ENCODE measurements around the gene TPM4. TPM values are rescaled to one million over a fixed set of nuclear protein-coding genes. Genes with fewer than 3 reads are reported as not detected.

The TPM4 gene
- total RNA-seq, 1 experiment from 2014 or later, result 76.7 TPM

- Histone ChIP-seq H3K9me3 (ENCODE audit: low read length) (no peaks in the 10 kb centered on the region), H3K36me3 (ENCODE audit: insufficient read depth, low read length) (no peaks in the 10 kb centered on the region), H3K27ac (ENCODE audit: low read length) (no peak overlapping the region), H3K79me2 (ENCODE audit: low read length) (no peaks in the 10 kb centered on the region), H3K9me2 (replicated peaks; ENCODE audit: insufficient read depth, low read length) (no peaks in the 10 kb centered on the region), H3K27me3 (ENCODE audit: low read length) (no peaks in the 10 kb centered on the region), H3K4me1 (ENCODE audit: low read length) (peaks cover 2% of the 10 kb centered on the region), H4K20me1 (ENCODE audit: insufficient read depth, low read depth, low read length) (no peaks in the 10 kb centered on the region), H3K9ac (ENCODE audit: low read length) (no peak overlapping the region), H3K4me3 (ENCODE audit: low read length) (no peak overlapping the region), H3K4me2 (ENCODE audit: low read depth, low read length, poor library complexity, severe bottlenecking) (no peak overlapping the region), H2AFZ (ENCODE audit: low read length) (no peak overlapping the region)
- DNase-seq, result no peak
Measured at GRCh38 chr19:16039081-16039480, 37.2 kb upstream of the TPM4 start.

- Histone ChIP-seq H3K9me2 (replicated peaks; ENCODE audit: insufficient read depth, low read length) (no peaks in the 10 kb centered on the region), H3K9me3 (ENCODE audit: low read length) (no peaks in the 10 kb centered on the region), H3K79me2 (ENCODE audit: low read length) (no peaks in the 10 kb centered on the region), H3K4me2 (ENCODE audit: low read depth, low read length, poor library complexity, severe bottlenecking) (no peak overlapping the region), H3K27me3 (ENCODE audit: low read length) (no peaks in the 10 kb centered on the region), H2AFZ (ENCODE audit: low read length) (no peak overlapping the region), H4K20me1 (ENCODE audit: insufficient read depth, low read depth, low read length) (no peaks in the 10 kb centered on the region), H3K27ac (ENCODE audit: low read length) (no peak overlapping the region), H3K36me3 (ENCODE audit: insufficient read depth, low read length) (no peaks in the 10 kb centered on the region), H3K9ac (ENCODE audit: low read length) (no peak overlapping the region), H3K4me3 (ENCODE audit: low read length) (no peak overlapping the region), H3K4me1 (ENCODE audit: low read length) (peaks cover 4% of the 10 kb centered on the region)
- DNase-seq, result no peak
Measured at GRCh38 chr19:16039545-16039944, 36.8 kb upstream of the TPM4 start.

GRCh38 chr19:16040642-16041041 lies 35.7 kb upstream of the TPM4 start:
- Histone ChIP-seq H3K9me3 (ENCODE audit: low read length) (no peaks in the 10 kb centered on the region), H4K20me1 (ENCODE audit: insufficient read depth, low read depth, low read length) (no peaks in the 10 kb centered on the region), H2AFZ (ENCODE audit: low read length) (no peak overlapping the region), H3K79me2 (ENCODE audit: low read length) (no peaks in the 10 kb centered on the region), H3K27me3 (ENCODE audit: low read length) (no peaks in the 10 kb centered on the region), H3K9me2 (replicated peaks; ENCODE audit: insufficient read depth, low read length) (no peaks in the 10 kb centered on the region), H3K36me3 (ENCODE audit: insufficient read depth, low read length) (no peaks in the 10 kb centered on the region), H3K4me2 (ENCODE audit: low read depth, low read length, poor library complexity, severe bottlenecking) (no peak overlapping the region), H3K9ac (ENCODE audit: low read length) (no peak overlapping the region), H3K4me1 (ENCODE audit: low read length) (peaks cover 4% of the 10 kb centered on the region), H3K27ac (ENCODE audit: low read length) (no peak overlapping the region), H3K4me3 (ENCODE audit: low read length) (no peak overlapping the region)
- DNase-seq, result no peak

GRCh38 chr19:16041299-16041990 lies 34.9 kb upstream of the TPM4 start:
- Histone ChIP-seq H3K9ac (ENCODE audit: low read length) (no peak overlapping the region), H3K4me3 (ENCODE audit: low read length) (no peak overlapping the region), H3K4me2 (ENCODE audit: low read depth, low read length, poor library complexity, severe bottlenecking) (no peak overlapping the region)

GRCh38 chr19:16041991-16042386 lies 34.3 kb upstream of the TPM4 start:
- Histone ChIP-seq H3K9me2 (replicated peaks; ENCODE audit: insufficient read depth, low read length) (no peaks in the 10 kb centered on the region), H2AFZ (ENCODE audit: low read length) (no peak overlapping the region), H4K20me1 (ENCODE audit: insufficient read depth, low read depth, low read length) (no peaks in the 10 kb centered on the region), H3K27ac (ENCODE audit: low read length) (no peak overlapping the region), H3K4me1 (ENCODE audit: low read length) (peaks cover 4% of the 10 kb centered on the region), H3K36me3 (ENCODE audit: insufficient read depth, low read length) (no peaks in the 10 kb centered on the region), H3K4me3 (ENCODE audit: low read length) (no peak overlapping the region), H3K27me3 (ENCODE audit: low read length) (no peaks in the 10 kb centered on the region), H3K9me3 (ENCODE audit: low read length) (no peaks in the 10 kb centered on the region), H3K4me2 (ENCODE audit: low read depth, low read length, poor library complexity, severe bottlenecking) (no peak overlapping the region), H3K79me2 (ENCODE audit: low read length) (no peaks in the 10 kb centered on the region), H3K9ac (ENCODE audit: low read length) (no peak overlapping the region)
- DNase-seq, result no peak

More at GRCh38 chr19:16041299-16041990, 34.9 kb upstream of the TPM4 start:
- DNase-seq, result peak; percentile 89
- Histone ChIP-seq H3K27ac (ENCODE audit: low read length) (no peak overlapping the region), H3K36me3 (ENCODE audit: insufficient read depth, low read length) (no peaks in the 10 kb centered on the region), H3K27me3 (ENCODE audit: low read length) (no peaks in the 10 kb centered on the region), H3K9me2 (replicated peaks; ENCODE audit: insufficient read depth, low read length) (no peaks in the 10 kb centered on the region), H3K9me3 (ENCODE audit: low read length) (no peaks in the 10 kb centered on the region), H2AFZ (ENCODE audit: low read length) (no peak overlapping the region), H4K20me1 (ENCODE audit: insufficient read depth, low read depth, low read length) (no peaks in the 10 kb centered on the region), H3K79me2 (ENCODE audit: low read length) (no peaks in the 10 kb centered on the region), H3K4me1 (ENCODE audit: low read length) (peaks cover 4% of the 10 kb centered on the region)

GRCh38 chr19:16042533-16043085 lies 33.7 kb upstream of the TPM4 start:
- H3K9me2 ChIP-seq (replicated peaks; ENCODE audit: insufficient read depth, low read length), result no peaks in the 10 kb centered on the region
- no peak for DNase-seq
- no peaks in the 10 kb centered on the region for H3K79me2 ChIP-seq (ENCODE audit: low read length)
- no peak overlapping the region for H3K4me2 ChIP-seq (ENCODE audit: low read depth, low read length, poor library complexity, severe bottlenecking)
- no peak overlapping the region for H3K4me3 ChIP-seq (ENCODE audit: low read length)
- no peak overlapping the region for H2AFZ ChIP-seq (ENCODE audit: low read length)
- no peaks in the 10 kb centered on the region for H3K9me3 ChIP-seq (ENCODE audit: low read length)
- no peaks in the 10 kb centered on the region for H4K20me1 ChIP-seq (ENCODE audit: insufficient read depth, low read depth, low read length)
- no peaks in the 10 kb centered on the region for H3K27me3 ChIP-seq (ENCODE audit: low read length)
- H3K36me3 ChIP-seq (ENCODE audit: insufficient read depth, low read length), result no peaks in the 10 kb centered on the region
- no peak overlapping the region for H3K9ac ChIP-seq (ENCODE audit: low read length)
- no peak overlapping the region for H3K27ac ChIP-seq (ENCODE audit: low read length)
- H3K4me1 ChIP-seq (ENCODE audit: low read length), result peaks cover 4% of the 10 kb centered on the region

GRCh38 chr19:16043156-16043757 lies 33.0 kb upstream of the TPM4 start:
- H2AFZ ChIP-seq (ENCODE audit: low read length), result no peak overlapping the region
- H3K4me1 ChIP-seq (ENCODE audit: low read length), result peaks cover 4% of the 10 kb centered on the region
- H3K4me3 ChIP-seq (ENCODE audit: low read length), result no peak overlapping the region
- no peaks in the 10 kb centered on the region for H3K9me2 ChIP-seq (replicated peaks; ENCODE audit: insufficient read depth, low read length)
- no peaks in the 10 kb centered on the region for H4K20me1 ChIP-seq (ENCODE audit: insufficient read depth, low read depth, low read length)
- H3K27me3 ChIP-seq (ENCODE audit: low read length), result no peaks in the 10 kb centered on the region
- H3K79me2 ChIP-seq (ENCODE audit: low read length), result no peaks in the 10 kb centered on the region
- no peaks in the 10 kb centered on the region for H3K36me3 ChIP-seq (ENCODE audit: insufficient read depth, low read length)
- DNase-seq, result no peak
- no peak overlapping the region for H3K9ac ChIP-seq (ENCODE audit: low read length)
- H3K27ac ChIP-seq (ENCODE audit: low read length), result no peak overlapping the region
- no peak overlapping the region for H3K4me2 ChIP-seq (ENCODE audit: low read depth, low read length, poor library complexity, severe bottlenecking)
- no peaks in the 10 kb centered on the region for H3K9me3 ChIP-seq (ENCODE audit: low read length)

GRCh38 chr19:16044746-16045145 lies 31.5 kb upstream of the TPM4 start:
- Histone ChIP-seq H3K79me2 (ENCODE audit: low read length) (no peaks in the 10 kb centered on the region), H3K9me3 (ENCODE audit: low read length) (no peaks in the 10 kb centered on the region), H2AFZ (ENCODE audit: low read length) (no peak overlapping the region), H3K9ac (ENCODE audit: low read length) (no peak overlapping the region), H3K27ac (ENCODE audit: low read length) (no peak overlapping the region), H3K4me3 (ENCODE audit: low read length) (no peak overlapping the region), H3K9me2 (replicated peaks; ENCODE audit: insufficient read depth, low read length) (no peaks in the 10 kb centered on the region), H4K20me1 (ENCODE audit: insufficient read depth, low read depth, low read length) (no peaks in the 10 kb centered on the region), H3K27me3 (ENCODE audit: low read length) (no peaks in the 10 kb centered on the region), H3K4me1 (ENCODE audit: low read length) (peaks cover 4% of the 10 kb centered on the region), H3K4me2 (ENCODE audit: low read depth, low read length, poor library complexity, severe bottlenecking) (no peak overlapping the region), H3K36me3 (ENCODE audit: insufficient read depth, low read length) (no peaks in the 10 kb centered on the region)
- DNase-seq, result no peak

Measured in Karpas-422 (cell line).